KG1 (cell line): ENCODE data around the gene COL12A1.
A peak's percentile ranks its signal among the peaks of the same experiment; 100 is the strongest.

Experiments
- DNase-seq: peaks from one replicate; lab custom pipeline; 2025; lab: John Stamatoyannopoulos, UW

Gene COL12A1

DNA sequence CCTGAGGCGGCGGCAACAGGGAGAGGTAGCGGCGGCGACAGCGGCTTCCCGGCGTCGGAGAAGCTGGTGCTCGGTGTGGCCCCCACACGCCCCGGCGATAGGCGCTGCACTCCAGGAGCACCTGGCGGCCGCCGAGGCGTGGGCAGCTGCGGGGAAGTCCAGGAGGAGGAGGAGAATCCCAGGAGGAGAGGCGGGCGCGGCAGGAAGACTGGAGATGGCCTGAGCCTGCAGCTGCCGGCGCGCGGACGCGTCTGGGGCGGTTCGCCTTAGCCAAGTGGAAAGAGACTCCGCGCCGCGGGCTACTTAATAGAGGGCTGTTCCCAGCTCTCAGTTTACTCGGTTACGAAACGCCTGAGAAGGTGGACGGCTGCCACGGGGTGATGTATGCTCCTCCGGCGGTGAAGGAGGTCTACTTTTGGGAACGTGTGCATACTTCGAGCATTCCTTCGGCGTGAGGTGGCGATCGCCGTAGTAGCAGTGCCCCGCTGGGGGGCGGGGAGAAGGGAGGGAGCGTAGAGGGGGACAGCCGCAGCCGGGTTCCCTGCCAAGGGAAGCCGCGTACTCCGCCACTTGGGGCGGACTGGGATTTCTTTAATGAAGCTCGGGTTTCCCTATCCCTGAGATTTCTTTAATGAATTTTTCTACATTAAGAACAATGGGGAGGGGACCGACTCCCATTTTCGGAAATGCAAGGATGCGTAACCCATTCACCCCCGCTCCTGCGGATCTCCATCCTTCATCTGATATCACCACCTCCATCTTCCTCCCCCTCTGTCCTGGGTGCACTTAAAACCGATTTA is at the start of gene COL12A1:
Gene COL12A1 (minus strand): TSS at position 278 of the 800 bp plus-strand sequence. CDS start 3,261 bp downstream, outside the sequence.
- peak; percentile 17 for DNase-seq

DNA sequence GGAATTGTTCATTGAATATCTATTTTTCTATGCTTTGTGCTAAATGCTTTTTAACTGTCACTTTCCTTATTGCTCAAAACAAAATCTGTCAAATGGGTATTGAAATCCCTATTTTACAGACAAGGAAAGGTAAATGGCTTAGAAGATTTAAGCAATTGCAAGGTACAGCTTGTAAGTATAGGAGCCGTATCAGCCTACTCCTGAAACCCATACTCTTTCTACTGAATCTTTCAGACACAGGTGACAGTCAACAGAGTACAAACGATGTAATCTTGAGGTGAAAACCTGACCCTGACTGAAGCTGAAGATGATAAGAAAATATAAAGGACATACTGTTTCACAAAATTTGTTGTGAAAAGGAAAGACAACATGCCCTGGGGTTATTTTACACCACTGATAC is 44.7 kb upstream of the COL12A1 start:
- DNase-seq: no peak

DNA sequence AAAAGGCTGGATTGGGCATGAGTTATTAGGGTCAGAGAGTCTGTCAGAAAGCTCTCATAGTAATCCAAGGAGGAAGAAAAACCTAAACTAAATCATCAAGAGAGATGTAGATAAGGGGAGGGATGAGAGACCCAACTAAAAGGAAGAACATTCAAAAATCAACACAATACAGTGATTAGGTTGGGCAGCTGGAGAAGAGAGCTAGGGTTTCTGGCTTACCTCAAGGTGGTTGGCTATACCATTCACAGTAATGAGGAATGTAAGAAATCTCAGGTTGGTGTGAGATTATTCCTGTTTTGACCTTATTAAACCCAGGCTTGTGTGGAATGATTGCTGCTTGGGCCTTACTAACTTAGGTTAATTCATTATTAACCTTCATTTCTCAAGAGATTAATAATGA is 44.0 kb upstream of the COL12A1 start:
- no peak for DNase-seq

DNA sequence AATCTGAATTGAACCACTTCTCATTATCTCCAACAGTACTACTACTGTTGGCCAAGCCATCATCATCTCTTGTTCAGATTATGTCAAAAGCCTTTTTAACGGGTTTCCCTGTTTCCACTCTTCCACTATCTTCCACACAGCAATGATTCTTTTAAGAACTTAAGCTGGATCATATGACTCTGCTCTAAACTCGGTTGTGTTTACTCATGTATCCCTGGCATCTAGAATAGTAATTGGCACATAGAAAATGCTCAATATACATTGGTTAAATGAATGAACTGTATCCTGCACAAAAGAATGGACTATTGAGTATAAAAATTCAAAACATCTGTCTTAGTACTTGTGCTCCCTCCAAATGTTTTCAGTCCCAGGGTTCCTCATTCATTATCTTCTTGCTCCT is 40.5 kb upstream of the COL12A1 start:
- DNase-seq: no peak

DNA sequence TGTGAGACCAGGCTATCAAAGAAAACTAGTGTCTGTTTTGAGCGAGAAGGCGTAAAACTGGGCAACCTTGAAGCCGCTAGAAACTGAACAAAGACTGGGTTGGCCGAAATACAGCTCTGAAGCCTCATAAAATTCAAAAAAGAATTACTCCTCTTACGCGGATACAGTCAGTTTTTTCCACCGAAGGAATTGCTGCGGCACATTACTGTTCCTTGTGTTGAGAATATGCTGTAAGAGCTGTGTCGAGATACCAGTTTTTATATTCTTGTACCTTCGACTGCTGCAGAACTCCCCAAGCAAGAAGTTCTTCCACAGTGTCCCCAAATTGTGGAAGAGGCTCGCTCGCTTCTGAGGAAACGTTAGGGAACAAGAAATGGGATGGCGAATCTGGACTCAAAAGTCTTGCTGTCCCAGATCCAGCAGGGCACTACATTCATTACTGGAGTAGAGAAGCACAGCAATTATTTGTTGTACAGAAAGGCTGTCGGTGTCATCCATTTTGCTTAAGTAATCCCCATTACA is 38.3 kb upstream of the COL12A1 start:
- DNase-seq: peak; percentile 58

DNA sequence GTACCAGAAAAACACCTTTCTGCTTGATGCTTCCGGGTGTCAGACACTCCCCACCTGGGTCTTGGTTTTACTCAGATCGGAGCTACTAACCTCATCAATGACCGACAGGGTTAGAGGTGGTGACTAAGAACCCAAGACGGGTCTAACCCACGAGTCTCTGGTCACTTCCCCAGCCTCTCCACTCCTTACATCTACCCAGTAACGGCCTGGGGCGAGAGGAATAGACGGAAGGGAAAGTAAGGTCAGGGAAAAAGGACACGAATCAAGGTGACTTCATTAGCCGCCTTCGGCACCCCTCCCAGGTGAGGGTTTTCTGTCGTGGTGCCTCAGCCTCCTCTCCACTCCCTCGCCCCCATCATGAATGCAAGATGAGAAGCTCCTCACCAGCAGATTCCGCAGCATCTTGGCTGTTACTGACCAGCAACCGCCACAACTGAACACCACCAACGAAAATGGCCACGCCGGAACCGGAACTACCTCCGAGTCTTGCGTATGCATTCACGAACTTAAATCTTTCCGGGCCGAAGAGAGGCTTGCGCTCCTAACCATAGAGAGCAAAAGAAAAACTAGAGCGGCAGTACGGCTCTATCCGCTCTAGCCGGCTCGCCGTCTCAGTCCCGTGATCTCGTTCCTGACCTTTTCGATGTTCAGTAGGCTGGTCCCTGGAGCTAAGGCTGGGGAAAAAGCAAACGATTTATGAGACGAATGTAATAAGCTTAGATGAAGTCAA is 37.6 kb upstream of the COL12A1 start, which contains the start of gene COX7A2:
Gene COX7A2 (minus strand): TSS at position 469 of the 730 bp plus-strand sequence. CDS start 67 bp downstream, at position 402.
- peak; percentile 76 for DNase-seq

DNA sequence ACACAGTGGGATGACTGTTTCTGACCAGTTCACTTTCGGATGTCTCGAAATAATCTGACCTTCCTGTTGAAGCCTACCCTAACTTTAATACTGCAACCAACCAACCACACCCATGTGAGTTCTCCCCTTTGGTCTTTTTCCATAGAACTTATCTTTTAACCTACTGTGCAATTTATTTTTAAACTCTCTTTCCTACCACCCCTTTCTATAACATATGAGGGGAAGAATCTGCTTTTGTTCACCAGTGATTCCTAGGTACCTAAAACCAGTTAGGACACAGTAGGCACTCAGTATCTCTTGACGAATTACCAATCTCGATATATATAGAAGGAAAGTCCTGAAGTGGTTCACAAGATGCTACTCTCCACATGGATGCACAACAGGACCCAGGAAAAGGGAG is 30.8 kb upstream of the COL12A1 start:
- DNase-seq: no peak

DNA sequence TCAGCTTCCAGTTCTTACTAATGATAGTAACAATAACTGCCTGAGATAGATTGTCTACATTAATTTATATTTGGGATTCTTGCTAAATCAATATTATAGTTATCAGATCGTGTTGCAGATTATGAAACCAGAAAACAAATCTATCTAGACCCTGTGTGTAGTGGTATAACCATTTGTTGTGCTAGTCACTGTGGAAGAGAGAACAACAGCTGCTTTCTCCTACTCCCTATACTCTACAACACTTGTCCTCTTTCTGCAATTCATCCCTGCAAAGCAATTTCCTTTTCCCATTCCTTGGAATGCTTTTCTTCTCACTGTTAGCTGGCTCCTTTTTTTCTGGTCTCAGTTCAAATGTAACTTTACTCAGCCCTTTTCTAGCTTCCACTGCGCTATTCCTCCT is 29.4 kb upstream of the COL12A1 start:
- DNase-seq: no peak

DNA sequence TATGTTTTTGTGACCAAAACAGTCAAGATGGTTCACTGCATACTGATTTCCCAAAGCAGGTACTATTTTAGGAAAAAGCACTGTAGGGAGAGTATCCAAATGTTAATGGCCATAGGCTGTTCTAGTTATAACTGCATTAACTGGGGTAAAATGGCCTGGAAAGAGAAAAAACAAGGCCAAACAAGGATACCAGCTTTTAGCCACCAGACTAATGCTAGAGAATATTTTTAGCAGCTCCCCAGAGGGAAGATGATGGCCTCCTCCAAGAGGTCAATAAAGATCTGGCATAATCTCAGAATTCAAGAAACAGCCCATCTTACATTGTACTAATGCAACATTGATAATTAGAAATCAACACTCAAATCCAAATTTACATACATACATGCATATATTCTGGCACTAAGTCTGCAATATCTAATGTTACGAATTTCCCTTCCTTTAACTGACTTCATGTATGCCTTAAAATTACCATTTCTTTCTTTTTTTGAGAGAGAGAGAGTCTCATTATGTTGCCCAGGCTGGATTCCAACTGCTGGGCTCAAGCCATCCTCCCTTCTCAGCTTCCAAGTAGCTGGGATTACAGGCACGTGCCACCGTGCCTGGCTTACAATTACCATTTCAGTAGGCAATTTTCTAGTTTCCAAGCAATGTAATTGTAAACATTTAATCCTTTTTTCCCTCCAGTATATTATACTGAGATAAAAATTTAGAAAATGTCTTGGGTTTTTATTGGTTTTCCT is 28.4 kb upstream of the COL12A1 start:
- no peak for DNase-seq

DNA sequence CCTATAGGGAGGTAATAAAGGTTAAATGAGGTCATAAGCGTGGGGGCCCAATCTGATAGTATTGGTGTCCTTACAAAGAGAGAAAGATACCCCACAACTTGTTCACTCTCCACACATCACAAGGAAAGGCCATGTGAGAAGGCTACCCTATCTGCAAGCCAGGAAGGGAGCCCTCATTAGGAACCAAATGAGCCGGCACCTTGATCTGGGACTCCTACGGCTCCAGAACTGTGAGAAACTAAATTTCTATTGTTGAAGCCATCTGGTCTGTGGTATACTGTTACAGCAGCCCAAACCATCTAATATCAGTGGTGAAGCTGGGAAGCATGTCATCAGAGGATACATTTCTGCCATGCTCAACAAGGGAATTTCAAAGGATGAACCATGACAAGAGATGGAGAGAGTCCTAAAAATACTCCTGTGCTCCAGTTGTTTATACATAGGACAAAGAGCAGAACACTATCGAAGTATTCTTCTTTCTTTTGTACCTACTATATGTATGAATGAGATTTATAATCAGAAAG is 27.3 kb upstream of the COL12A1 start:
- no peak for DNase-seq

DNA sequence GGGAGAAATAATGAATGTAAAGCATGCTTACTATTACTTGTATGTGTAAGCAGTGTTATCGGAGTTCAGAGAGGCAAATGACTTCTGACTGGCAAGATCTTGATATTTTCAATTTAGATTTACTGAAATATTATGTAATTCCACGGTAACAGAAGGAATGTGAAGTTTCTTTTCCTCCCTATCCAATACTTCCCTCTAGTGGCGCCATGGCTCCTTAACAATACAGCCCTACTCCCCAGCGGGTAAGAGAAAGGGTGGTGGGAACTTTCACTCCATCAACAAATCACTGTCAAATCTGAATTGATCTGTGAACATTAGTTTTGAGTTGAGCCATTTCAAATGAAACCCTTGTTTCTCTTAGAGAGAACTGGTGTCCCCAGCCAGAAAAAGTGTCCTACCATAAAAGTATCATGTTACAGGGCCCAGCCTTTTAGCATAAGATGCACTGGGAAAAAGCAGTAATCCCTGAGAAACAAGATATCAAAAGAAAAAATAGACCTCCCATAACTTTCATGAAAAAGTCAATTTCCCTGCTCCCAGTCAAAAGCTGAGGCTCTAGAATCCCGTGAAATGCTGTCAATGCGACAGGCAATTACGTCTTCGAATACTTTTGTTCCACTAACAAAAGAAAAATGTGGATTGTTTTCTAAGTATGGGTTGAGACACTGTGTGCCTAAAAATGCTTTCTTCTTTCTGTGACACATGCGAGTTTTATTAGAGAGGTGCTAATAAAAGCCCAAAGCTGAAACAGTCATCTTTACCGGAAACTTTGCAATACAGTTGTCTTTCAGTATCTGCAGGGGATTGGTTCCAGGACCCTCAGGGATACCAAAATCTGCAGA is 24.9 kb upstream of the COL12A1 start:
- no peak for DNase-seq

DNA sequence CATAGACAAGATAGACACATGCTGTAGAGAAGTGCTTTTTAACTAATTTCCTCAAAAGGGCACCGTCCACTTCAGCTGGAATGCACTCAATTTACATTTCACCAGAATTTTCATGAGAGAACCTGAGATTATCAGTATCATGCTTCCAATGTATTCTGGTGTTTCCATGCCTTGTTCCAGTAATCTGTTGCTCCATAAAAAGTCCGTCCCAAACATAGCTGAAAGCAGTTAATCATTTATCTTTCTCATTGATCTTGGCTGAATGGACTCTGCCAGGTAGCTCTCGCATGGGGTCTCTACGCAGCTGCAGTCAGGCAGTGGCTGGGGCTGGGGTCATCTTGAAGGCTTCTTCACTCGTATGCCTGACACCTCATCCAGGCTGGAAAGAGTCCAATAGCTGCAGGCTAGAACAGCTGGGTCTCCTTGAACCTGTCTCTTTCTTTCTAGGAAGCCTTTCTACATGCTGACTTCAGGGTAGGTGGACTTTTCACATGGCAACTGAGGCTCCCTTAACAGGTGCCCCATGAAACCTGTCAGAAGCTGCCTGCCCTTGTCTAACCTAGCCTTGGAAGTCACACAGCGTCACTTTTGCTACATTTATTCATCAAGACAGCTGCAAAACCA is 18.6 kb upstream of the COL12A1 start:
- DNase-seq: no peak

DNA sequence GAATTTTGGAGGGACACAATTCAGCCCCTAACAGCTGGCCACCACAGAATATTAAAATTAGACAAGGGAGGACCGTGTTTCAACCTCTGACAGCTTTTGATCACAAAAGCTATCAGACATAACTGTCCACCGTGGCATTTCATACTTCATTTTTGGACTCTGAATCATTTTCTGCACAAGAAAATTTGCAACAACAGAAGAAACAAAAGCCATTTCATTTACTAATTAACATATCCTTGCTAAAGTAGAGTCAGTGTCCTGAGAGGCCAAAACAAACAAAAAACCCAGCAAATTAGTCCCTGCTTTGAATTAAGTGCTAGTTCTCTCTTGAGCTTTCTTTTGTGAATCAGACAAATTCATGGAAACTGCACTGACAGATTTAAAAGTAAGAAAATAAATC is 17.6 kb upstream of the COL12A1 start:
- DNase-seq: no peak

DNA sequence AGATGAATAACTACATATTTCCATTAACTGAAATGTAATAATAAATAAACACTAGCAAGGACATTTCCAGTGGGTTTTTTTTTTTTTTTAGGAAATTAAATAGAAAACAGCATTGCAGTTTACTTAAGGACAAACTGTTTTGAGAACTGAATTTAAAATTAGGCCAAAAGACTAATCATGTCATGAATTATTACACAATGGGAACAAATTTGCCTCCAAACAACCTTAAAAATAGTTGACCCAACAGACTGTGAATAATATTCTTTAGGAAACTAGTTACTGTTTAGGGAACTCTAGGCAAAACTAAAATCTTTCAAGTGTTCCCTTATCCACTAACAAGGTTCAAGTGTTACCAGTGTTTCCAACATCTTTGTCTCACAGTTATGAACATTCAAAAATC is 16.4 kb upstream of the COL12A1 start:
- DNase-seq: no peak

DNA sequence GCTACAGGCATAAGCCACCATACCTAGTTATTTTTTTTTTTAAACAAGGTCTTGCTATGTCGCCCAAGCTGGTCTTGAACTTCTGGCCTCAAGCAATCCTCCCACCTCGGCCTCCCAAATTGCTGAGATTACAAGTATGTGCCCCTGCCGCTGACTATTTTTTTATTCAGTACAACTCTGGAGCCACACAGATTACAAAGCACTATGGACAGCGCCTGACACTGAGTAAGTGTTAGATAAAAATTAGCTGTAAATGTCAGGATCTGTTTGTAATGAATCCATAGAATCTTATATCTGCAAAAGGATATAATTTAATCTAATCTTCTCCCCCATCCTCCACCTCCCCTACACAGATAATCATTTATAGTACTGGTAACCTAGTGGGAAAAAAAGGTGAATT is 15.3 kb upstream of the COL12A1 start:
- no peak for DNase-seq

DNA sequence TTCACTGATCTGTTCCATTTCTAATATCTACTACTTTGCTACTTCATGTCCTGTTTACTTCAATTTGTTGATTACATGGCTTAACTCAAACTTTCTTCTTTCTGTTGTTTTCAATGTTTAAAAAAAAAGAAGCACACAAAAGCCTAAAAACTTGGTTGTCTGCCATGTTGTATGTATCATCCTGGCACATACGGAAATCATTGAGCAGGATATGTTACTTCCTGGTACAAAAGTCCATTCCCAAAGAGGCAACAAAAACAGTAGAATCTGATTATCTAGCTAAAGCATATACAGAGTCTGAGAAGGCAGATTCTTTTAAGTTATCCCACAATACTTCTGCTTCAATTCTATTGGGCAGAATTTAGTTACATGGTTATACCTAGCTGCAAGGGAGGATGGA is 14.5 kb upstream of the COL12A1 start:
- DNase-seq: no peak

DNA sequence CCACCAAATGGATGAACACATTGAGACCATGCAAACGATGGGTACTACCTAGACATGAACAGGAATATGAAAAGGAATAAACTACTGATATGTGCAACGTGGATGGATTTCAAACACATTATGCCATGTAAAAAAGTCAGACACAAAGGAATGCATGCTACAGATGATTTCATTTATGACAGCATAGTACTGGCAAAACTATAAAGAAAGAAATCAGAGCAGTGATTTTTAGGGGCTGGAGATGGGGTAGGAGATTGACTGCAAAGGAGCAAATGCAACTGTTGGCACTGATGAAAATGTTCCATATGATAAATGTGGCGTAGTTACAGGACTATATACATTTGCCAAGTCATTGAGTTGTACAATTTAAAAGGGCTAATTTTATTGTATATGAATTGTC is 13.4 kb upstream of the COL12A1 start:
- DNase-seq: no peak

DNA sequence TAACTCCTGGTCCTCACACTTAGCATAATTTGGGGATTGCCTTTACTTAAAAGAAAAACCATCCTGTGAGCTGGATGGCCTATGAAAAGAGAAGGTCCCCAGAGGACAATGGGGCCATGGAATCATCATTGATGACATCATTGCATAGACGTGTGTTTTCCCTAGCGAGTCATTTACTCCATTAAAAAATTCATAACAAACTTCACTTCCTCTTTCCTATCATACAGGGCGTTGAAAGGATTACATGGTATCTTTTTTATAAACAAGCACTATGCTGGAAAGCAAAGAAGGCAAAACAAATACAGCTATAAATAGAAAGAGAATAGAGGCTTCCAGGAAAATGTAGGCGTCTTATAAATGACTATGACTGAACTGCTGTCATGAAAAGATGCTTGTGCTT is 11.3 kb upstream of the COL12A1 start:
- DNase-seq: no peak

DNA sequence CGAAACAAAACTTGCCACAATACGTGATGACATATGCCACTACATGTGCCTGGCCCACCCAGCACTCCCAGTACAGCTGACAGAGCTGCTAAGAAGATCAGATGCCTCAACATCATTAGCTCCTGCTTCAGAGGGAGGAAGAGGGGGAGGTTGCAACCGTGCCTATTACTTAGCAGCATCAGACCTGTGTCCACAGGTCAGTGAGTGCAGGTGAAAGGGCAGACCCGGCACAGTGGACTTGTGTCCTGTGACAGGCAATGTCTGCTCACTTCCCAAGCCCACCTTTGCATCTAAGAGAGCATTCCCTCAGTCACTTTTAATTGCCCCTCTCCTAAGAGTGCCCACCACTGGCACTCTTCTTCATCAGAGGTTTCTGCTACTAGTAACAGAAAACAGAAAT is 9.4 kb upstream of the COL12A1 start:
- no peak for DNase-seq

DNA sequence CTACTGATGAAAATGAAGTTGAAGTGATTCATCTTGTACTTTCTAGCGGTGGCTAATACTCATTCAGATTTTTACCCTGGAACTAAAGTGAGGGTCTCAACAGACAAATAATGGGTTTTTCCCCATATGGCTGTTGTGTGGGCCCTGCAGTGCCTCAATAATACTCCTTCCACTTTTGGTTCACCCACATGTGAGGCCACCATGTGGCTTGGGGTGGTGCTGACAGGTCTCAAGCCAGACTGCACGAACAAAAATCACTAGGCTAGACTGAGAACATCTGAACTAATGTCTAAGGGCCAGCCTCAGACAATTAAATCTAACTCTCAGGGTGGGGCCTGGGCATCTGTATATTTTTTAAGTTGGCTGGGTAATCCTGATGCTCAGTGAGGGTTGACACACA is 7.9 kb upstream of the COL12A1 start:
- no peak for DNase-seq

DNA sequence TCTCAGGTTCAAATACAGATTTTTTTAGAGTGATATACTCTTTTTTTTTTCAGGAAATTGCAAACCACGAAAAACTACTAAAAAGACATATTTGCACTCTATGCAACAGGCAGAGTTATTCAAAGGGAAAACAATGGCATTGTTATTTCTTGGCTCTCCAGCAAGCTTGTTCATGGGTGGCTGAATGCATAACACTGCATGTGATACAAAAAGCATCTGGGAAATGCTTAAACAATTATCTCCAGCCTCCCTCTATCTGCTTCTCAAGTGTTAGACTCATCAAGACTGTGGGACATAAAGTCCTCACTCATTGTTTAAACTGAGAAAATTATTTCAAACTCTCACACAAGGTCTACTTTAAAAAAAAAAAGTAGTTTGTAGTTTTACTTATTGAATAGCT is 7.3 kb upstream of the COL12A1 start:
- no peak for DNase-seq
